ENCODE data around the gene SOX21. TPM values are rescaled to one million over a fixed set of nuclear protein-coding genes. Genes with fewer than 3 reads are reported as not detected.

The SOX21 gene
- total RNA-seq, 2 experiments from 2014 or later: not detected

DNA sequence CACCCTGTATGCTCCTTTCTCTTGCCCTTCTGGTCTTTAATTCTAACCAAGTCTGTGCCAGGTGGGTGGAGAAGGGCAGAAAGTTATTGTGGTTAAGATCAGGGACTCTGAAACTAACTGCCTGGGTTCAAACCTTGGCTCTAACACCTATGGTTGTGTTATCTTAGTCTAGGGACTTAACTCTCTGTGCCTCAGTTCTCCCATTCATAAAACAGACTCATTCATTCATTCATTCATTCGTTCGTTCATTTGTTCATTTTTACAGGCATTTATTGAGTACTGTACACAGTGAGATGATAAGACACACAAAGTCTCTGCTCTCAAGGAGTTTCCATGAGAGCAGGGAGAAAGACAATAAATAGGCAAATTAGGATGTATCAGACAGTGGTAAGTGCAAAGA lies 30.1 kb downstream of the SOX21 start:
- ChIA-PET POLR2A (no interaction called here), CTCF (interaction anchor here (0.6 kb wide), 1 partner anchor 107 kb away, joined by 4 read pairs; no protein-coding TSS in a partner anchor)

DNA sequence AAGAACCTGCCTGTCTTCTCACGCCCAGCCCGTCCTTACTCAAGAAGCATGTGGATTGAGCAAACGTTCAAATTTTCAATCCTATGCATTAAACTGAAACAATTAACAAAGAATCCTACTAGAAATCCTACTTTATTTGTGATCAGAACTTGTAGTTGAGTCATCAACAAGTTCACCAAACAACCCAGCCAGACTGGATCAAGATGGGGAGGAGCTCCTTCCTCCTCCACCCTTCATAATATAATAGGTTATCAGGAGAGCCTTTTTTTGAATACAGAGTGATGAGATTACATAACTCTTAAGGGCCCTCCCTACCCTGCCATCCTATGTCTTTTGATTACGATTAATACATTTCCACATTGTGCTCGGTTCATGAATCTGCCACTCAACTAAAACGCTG lies 32.7 kb downstream of the SOX21 start:
- ChIA-PET CTCF (no interaction called here), POLR2A (no interaction called here)

DNA sequence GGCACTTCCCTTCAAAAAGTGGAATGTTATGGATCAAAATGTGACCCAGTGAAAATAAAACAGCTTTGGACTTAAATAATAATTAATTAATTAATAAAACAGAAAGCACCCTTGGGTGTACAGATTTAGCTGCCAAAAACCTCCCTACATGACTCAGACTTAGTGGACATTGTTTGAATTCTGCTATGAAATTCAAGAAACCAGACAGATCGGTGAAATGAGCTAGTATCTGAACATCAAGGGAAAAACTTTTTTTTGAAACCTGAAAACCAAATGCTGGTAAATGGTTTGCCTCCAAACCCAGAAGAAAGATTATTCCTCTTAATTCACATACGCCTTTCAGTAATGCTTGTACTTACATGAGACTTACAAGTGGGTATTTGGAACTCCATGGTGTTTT lies 33.5 kb downstream of the SOX21 start:
- CTCF ChIA-PET: no interaction called here
- POLR2A ChIA-PET: no interaction called here

DNA sequence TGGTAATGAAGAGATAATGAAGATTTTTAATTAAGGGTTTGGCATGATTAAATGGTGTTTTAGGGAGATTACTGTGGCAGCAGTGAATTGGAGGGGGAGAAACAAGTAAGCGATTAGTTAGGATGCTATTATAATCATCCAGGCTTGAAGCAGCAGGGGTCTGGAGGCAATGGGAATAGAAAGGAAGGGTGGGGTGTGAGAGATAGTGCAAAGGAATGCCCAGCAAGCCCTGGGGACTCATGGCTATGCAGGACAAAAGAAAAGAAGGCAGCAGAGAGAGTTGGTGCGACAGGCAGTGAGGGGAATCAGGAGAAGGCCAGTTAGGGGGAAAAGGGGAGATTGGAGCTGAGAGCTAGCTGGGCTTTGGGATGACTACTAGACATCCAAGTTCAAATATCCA lies 34.5 kb downstream of the SOX21 start:
- CTCF ChIA-PET: no interaction called here
- POLR2A ChIA-PET: no interaction called here

DNA sequence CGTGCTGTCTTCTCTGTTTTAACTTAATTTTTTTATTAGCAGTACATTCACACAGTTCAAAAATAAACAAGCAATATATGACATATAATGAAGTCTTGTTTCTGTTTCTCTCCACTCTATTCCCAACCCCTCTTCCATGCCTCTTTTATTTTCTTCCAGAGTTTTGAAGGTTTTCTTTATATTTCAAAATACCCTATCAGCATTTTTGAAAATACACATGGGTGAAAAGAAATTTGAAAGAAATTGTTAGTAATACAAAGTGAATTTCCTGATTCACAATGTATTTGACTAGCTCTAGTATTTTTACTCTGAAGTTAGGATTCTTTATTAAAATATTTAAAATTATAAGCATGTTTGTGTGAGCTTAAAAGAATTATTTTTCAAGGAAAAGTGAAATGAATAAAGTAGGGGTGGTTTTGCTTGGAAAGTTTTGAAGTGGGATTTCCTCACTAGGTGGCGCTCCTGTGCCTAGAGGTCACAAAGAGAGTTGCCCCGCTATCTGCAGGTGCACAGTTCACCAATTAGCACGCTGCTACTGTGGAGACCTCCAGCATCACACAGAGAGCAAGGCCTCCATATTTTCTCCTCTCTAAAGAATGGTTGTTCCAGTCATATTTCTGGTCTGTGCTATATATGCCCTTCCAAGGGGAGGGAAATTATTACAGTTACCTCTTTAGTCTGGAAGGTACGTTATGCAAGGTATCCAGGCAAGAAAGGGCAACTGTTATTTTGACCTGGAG lies 37.6 kb downstream of the SOX21 start:
- POLR2A ChIA-PET: no interaction called here
- CTCF ChIA-PET: no interaction called here

- POLR2A ChIA-PET: no interaction called here
- CTCF ChIA-PET: no interaction called here
Measured at GRCh38 chr13:94673851-94674250, 38.5 kb downstream of the SOX21 start.

DNA sequence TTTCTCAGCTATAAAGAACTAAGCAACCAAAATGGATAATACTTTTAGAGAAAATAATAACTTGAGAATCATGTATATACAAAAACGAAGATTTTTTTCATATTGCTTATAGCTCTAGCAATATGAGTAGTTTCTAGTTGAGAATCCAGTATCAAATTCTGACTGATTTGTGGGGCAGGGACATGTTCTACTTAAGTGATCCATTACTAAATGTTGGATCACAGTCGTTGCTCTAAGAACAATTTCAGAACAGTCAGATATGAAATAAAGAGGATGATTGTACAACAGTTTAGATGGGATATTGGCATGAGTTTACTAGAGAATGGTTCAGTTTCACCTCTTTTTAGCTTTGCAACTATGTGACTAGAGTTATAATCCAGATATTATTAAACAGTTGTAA lies 39.9 kb downstream of the SOX21 start:
- POLR2A ChIA-PET: no interaction called here
- CTCF ChIA-PET: interaction anchor here (0.7 kb wide), 1 partner anchor 405 kb away, joined by 3 read pairs; no protein-coding TSS in a partner anchor

GRCh38 chr13:94667190-94667589 lies 45.2 kb downstream of the SOX21 start:
- ChIA-PET POLR2A (no interaction called here), CTCF (no interaction called here)

GRCh38 chr13:94666065-94666464 lies 46.3 kb downstream of the SOX21 start:
- POLR2A ChIA-PET: no interaction called here
- CTCF ChIA-PET: no interaction called here

- POLR2A ChIA-PET: no interaction called here
- CTCF ChIA-PET: no interaction called here
Measured at GRCh38 chr13:94664889-94665288, 47.5 kb downstream of the SOX21 start.

- ChIA-PET CTCF (interaction anchor here (1.2 kb wide), 1 partner anchor 527 kb away, joined by 4 read pairs; no protein-coding TSS in a partner anchor), POLR2A (no interaction called here)
Measured at GRCh38 chr13:94662274-94662945, 49.9 kb downstream of the SOX21 start.

- CTCF ChIA-PET: interaction anchor here (1.2 kb wide), 1 partner anchor 528 kb away, joined by 4 read pairs; no protein-coding TSS in a partner anchor
- POLR2A ChIA-PET: no interaction called here
Measured at GRCh38 chr13:94661406-94661805, 50.9 kb downstream of the SOX21 start.

DNA sequence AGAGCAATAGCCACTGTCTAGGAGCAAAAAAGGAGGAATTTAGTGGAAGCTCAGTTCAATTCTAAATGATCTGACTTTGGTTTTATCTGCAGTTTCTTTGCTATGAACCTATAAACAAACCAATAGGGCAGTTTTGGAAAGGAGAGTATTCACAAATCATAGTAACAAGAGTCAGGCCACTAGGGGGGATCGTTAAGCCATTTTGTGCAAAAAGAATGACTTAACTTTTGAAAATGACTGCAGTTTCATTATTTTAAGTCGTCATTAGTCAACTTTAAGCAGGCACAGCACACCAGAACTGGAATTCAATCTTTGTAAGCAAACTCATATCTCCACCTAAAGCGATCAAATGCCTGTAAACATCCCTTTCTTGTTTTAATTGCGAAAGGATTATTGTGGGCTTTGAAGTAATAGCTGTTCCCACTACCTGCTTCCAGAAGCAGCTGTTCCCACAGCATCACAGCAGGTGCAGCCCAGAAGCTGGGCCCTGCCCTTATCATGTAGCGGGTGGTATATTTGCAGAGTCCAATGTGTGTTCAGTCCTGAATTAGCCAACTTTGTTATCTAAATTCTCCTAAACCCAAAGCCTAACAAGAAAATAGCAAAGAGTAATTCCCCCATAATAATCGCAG lies 51.5 kb downstream of the SOX21 start:
- CTCF ChIA-PET: interaction anchor here (1.2 kb wide), 1 partner anchor 529 kb away, joined by 4 read pairs; no protein-coding TSS in a partner anchor

More for the DNA sequence above, 51.5 kb downstream of the SOX21 start:
- POLR2A ChIA-PET: no interaction called here

Other genes with a start within 250 kb of the SOX21 start
- gene DCT, start 232.9 kb downstream of the SOX21 start, total RNA-seq: under 1 TPM in 1 of 2 experiments, not detected in 1; 0.11 TPM
- gene TGDS, start 116.4 kb downstream of the SOX21 start, total RNA-seq: 10 to 100 TPM; 23.2 to 23.7 TPM
- gene GPR180, start 110.7 kb downstream of the SOX21 start, total RNA-seq: 1 to 10 TPM; 8.7 to 9.1 TPM